ENCODE data around the gene RPS15. TPM values are rescaled to one million over a fixed set of nuclear protein-coding genes. Genes with fewer than 3 reads are reported as not detected.

Gene RPS15
- total and polyA plus RNA-seq, 10 of the 15 experiments (the other 5 are each of a cell fraction or from before 2014, with no cell fraction given): 559 to 3,158 (median 1,413) TPM

DNA sequence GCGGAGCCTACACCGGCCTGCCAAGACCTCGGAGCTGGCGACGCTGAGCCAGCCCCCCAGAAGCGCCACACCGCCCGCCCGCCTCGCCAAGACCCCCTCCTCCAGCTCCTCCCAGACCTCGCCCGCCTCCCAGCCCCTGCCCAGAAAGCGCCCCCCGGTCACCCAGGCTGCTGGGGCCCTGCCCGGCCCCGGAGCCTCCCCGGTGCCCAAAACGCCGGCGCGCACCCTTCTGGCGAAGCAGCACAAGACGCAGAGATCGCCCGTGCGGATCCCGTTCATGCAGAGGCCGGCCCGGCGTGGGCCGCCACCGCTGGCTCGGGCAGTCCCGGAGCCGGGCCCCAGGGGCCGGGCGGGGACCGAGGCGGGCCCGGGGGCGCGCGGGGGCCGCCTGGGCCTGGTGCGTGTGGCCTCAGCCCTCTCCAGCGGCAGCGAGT lies 30.6 kb downstream of the RPS15 start:
- no peak for TF ChIP-seq IKZF2 (IDR thresholded peaks at IDR 0.05)
- TF ChIP-seq POLR2AphosphoS5 (IDR thresholded peaks at IDR 0.05; ENCODE audit: low read length): no peak
- no peak for TF ChIP-seq EGR1 (IDR thresholded peaks at IDR 0.05; ENCODE audit: borderline replicate concordance in 1 of 2, low read depth in 2 of 2, low read length in 2 of 2)
- TF ChIP-seq CBX3 (IDR thresholded peaks at IDR 0.05; ENCODE audit: borderline replicate concordance, low read depth): no peak
- no peak for TF ChIP-seq RELA (IDR thresholded peaks at IDR 0.05; ENCODE audit: borderline replicate concordance, partially characterized antibody)
- TF ChIP-seq, protein P1, sequence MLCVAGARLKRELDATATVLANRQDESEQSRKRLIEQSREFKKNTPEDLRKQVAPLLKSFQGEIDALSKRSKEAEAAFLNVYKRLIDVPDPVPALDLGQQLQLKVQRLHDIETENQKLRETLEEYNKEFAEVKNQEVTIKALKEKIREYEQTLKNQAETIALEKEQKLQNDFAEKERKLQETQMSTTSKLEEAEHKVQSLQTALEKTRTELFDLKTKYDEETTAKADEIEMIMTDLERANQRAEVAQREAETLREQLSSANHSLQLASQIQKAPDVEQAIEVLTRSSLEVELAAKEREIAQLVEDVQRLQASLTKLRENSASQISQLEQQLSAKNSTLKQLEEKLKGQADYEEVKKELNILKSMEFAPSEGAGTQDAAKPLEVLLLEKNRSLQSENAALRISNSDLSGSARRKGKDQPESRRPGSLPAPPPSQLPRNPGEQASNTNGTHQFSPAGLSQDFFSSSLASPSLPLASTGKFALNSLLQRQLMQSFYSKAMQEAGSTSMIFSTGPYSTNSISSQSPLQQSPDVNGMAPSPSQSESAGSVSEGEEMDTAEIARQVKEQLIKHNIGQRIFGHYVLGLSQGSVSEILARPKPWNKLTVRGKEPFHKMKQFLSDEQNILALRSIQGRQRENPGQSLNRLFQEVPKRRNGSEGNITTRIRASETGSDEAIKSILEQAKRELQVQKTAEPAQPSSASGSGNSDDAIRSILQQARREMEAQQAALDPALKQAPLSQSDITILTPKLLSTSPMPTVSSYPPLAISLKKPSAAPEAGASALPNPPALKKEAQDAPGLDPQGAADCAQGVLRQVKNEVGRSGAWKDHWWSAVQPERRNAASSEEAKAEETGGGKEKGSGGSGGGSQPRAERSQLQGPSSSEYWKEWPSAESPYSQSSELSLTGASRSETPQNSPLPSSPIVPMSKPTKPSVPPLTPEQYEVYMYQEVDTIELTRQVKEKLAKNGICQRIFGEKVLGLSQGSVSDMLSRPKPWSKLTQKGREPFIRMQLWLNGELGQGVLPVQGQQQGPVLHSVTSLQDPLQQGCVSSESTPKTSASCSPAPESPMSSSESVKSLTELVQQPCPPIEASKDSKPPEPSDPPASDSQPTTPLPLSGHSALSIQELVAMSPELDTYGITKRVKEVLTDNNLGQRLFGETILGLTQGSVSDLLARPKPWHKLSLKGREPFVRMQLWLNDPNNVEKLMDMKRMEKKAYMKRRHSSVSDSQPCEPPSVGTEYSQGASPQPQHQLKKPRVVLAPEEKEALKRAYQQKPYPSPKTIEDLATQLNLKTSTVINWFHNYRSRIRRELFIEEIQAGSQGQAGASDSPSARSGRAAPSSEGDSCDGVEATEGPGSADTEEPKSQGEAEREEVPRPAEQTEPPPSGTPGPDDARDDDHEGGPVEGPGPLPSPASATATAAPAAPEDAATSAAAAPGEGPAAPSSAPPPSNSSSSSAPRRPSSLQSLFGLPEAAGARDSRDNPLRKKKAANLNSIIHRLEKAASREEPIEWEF (IDR thresholded peaks at IDR 0.05; ENCODE audit: insufficient replicate concordance, low read depth, low read length): no peak
- TF ChIP-seq, protein P2, sequence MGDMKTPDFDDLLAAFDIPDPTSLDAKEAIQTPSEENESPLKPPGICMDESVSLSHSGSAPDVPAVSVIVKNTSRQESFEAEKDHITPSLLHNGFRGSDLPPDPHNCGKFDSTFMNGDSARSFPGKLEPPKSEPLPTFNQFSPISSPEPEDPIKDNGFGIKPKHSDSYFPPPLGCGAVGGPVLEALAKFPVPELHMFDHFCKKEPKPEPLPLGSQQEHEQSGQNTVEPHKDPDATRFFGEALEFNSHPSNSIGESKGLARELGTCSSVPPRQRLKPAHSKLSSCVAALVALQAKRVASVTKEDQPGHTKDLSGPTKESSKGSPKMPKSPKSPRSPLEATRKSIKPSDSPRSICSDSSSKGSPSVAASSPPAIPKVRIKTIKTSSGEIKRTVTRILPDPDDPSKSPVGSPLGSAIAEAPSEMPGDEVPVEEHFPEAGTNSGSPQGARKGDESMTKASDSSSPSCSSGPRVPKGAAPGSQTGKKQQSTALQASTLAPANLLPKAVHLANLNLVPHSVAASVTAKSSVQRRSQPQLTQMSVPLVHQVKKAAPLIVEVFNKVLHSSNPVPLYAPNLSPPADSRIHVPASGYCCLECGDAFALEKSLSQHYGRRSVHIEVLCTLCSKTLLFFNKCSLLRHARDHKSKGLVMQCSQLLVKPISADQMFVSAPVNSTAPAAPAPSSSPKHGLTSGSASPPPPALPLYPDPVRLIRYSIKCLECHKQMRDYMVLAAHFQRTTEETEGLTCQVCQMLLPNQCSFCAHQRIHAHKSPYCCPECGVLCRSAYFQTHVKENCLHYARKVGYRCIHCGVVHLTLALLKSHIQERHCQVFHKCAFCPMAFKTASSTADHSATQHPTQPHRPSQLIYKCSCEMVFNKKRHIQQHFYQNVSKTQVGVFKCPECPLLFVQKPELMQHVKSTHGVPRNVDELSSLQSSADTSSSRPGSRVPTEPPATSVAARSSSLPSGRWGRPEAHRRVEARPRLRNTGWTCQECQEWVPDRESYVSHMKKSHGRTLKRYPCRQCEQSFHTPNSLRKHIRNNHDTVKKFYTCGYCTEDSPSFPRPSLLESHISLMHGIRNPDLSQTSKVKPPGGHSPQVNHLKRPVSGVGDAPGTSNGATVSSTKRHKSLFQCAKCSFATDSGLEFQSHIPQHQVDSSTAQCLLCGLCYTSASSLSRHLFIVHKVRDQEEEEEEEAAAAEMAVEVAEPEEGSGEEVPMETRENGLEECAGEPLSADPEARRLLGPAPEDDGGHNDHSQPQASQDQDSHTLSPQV (IDR thresholded peaks at IDR 0.05): no peak
- TF ChIP-seq BHLHE40 (IDR thresholded peaks at IDR 0.05; ENCODE audit: borderline replicate concordance in 1 of 2, low read depth in 2 of 2, low read length in 1 of 2): 0 out of 4 replicates have a peak, but pooled peaks of 1 of the 2 experiments have one; percentile 9
- no peak for TF ChIP-seq ZNF274 (IDR thresholded peaks at IDR 0.05; ENCODE audit: insufficient read depth, insufficient read length)
- no peak for TF ChIP-seq GATAD2B (conservative IDR thresholded peaks at IDR 0.05; ENCODE audit: low read depth)
- no peak for TF ChIP-seq ZZZ3 (IDR thresholded peaks at IDR 0.05; ENCODE audit: control insufficient read depth, insufficient read length, low read depth)
- peak; percentile 80 for TF ChIP-seq HDAC6 (IDR thresholded peaks at IDR 0.05; ENCODE audit: unreplicated experiment)
- no peak for TF ChIP-seq TBL1XR1 (IDR thresholded peaks at IDR 0.05; ENCODE audit: low read depth, low read length)
- Histone ChIP-seq H3K4me2 (ENCODE audit: control insufficient read depth, insufficient read depth) (no peak overlapping the region), H3K9me3 (replicated peaks; ENCODE audit: control insufficient read depth, insufficient read depth, low read length) (no peaks in the 10 kb centered on the region), H3K36me3 (ENCODE audit: control insufficient read depth in 2 of 2, insufficient read depth in 2 of 2, low read length in 1 of 2) (no peaks in the 10 kb centered on the region), H3K27me3 (replicated peaks in 1 of 2; ENCODE audit: control insufficient read depth in 2 of 2, insufficient read depth in 2 of 2, low read length in 1 of 2) (peaks cover 10 to 27% of the 10 kb centered on the region in 2 experiments), H2AFZ (ENCODE audit: control insufficient read depth, low read depth, low read length) (no peak overlapping the region), H3K79me2 (ENCODE audit: control insufficient read depth, insufficient read depth, low read length) (no peaks in the 10 kb centered on the region), H3K27ac (ENCODE audit: control insufficient read depth, insufficient read depth) (no peak overlapping the region), H3K4me1 (ENCODE audit: control insufficient read depth, insufficient read depth, low read length) (peaks cover 7% of the 10 kb centered on the region), H3K4me3 (no peak overlapping the region), H4K20me1 (ENCODE audit: control insufficient read depth, insufficient read depth) (peaks cover 7% of the 10 kb centered on the region), H3K9ac (ENCODE audit: control insufficient read depth, insufficient read depth, low read length) (no peak overlapping the region)
- ChIA-PET SMC1A (ENCODE audit: uncharacterized antibody, unreplicated experiment) (no interaction called here), CTCF (no interaction called here), POLR2A (no interaction called here), RAD21 (ENCODE audit: unreplicated experiment) (no interaction called here)
- 1% methylated on average over 13 of the region's 47 CpGs for WGBS (ENCODE audit: insufficient coverage, insufficient replicate concordance, low lambda C conversion rate, missing lambda C conversion rate)
- in situ Hi-C loops (cut with MboI): no loop called here
- BruUV-seq (replicated peaks): no TSS peak
- DNase-seq (ENCODE audit: low read depth, low spot score): no peak
- ATAC-seq: peak; percentile 23; the same call in 1 of the 3 replicates
- intact Hi-C loops (cut with micrococcal nuclease; ENCODE audit: unreplicated experiment): no loop called here
- no peak for FAIRE-seq
